Endometrium (tissue), 2 donors: ENCODE results near the gene IER5L.
A peak's percentile ranks its signal among the peaks of the same experiment; 100 is the strongest.
"Not testable (repeated sequence)": the region's sequence is repeated elsewhere in the genome, so short reads cannot be mapped to it uniquely, and the experiment has no call there.

Experiments used
- FAIRE-seq: peaks from 2 replicates; lab custom pipeline; 2012; peaks lifted over from hg19 to GRCh38; lab: Jason Lieb, UNC
- donor health status: control.
- donor health status: control.

The IER5L gene

DNA sequence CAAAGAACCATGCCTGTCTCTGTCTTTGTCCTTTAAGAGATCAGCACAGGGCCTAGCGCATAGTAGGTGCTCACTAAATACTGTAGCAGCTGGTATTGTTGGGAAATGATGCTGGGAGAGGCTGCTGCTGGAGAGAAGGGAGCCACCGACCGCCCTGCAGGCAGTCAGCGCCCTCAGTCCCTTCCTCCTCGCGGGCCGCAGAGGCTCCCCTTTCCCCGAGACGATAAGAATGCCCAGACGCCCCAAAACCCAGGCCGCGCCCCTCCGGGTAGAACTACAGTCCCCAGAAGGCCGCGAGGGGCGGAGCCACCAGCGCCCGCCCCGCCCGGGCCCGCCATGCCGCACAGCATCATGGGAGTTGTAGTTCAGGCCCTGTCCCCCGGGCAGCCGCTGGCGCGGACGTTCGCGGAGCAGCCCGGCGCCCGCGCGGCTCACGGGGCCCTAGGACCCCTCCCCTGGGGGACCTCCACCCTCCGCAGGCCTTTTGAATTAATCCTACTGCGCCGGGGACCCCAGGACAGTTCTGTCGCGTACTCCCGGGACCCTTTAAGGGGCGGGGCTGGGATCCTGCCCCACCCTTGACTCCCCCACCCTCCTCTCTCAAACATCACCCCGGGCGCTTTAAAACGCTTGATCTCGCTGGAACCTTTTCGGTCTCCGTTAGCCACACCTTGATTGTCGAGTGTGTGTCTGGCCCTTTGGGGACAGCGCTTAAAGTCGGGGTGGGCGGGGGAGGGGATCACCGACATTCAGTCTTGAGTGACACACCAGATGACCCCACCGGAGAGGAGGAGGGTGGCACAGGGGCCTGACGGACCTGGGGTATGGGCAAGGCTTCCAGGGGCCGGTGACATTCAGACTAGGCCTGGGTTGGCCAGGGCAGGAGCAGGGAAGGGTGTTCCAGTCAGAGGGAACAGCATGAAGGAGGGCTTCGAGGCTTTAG is 24.8 kb upstream of the IER5L start:
- FAIRE-seq, result no peak

DNA sequence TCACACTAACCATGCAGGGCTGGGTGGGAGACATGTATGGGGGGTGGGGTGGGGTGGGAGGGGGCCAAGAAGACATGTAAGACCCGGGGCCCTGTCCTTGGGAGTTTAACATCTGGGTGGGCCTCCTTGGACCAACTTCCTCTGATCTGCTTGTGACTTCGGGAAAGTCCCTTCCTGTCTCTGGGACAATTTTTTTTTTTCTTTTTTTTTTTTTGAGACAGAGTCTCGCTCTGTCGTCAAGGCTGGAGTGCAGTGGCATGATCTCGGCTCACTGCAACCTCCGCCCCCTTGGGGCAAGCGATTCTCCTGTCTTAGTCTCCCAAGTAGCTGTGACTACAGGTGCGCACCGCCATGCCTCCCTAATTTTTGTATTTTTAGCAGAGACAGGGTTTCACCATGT is 23.8 kb upstream of the IER5L start:
- FAIRE-seq, result no peak

DNA sequence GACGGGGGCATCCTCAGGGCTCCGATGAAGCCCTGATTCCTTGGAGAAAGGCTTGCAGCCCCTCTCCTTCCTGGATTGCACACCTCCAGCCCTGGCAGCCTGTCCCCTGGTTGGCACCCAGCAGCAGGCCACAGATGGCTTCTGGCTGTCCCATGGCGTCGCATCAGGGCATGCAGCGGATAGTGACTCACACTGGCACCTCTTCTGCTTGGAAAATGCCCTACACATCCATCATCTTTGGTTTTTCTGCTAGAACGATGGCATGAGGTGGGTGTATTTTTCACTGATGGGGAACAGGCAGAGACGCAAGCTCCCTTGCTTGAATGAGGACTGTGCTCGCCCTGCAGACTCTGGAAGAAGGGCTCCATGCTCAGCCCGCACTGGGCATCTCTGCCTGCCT is 23.2 kb upstream of the IER5L start:
- no peak for FAIRE-seq

DNA sequence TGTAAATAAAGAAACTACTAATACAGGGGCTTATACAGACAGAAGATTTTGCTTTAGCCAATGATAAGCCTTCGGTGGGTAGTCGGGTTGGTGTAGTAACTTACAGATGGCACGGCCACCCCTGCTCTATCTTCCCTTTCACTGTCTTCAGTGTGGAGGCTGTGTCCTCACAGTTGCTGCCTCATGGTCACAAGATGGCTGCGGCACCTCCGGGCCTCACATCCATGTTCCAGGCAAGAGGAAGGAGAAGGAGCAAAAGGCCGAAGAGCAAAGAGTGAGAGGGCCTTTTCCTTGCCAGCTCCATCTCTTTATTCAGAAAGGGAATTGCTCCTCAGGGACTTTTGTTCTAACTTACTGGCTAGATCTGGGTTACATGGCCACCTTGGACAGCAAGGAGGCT is 22.2 kb upstream of the IER5L start:
- FAIRE-seq, result no peak

DNA sequence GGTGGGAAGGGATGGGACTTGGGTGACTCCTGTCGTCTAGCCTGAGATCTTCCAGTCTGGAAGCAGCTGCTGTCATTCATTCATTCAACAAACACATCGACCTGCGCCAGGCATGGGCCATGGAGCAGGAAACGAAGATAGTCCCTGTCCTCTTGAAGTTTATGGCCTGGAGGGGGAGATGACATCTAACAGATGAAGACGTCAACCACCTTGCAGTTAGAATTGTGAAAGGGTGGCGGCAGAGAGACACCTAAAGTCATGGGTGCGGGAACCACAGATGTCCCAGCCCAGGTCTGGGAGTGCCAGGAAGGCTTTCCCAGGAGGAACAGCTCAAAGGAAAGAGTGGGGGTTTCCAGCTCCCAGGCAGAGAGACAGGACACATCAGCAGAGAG is 21.0 kb upstream of the IER5L start:
- no peak for FAIRE-seq

DNA sequence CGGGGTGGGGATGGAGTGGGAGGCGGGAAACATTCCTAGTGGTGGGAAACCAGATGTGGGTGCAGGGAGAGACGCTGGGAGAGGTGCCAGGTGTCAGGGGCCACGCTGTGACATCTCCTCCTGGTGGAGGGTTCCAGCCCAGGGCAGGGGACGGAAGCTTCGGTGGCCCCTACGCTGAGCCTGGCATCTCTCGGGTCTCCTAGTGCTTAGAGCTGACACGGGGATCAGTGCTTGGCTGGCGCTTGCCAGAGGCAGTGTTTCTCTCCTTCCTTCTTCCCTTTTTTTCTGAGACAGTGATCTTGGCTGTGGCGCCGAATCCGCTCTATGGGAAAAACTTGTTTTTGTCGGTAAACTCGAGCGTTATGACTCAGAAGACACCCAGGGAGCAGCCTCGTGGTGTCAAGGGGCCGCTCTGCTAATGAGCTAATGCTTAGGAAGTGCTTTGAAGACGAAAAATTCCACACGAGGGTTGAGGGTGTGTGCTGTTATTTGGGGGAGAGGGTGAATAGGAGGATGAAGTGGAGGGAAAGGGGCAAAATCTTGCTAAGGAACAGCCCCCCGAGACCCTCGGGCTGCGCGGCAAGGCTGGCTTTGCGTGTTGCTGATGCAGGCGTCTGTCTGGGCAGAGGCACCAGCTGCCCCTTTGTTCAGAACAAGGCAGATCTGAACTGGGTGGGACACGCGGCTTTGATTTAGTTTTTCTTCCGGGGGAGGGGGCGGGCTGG is 20.4 kb upstream of the IER5L start:
- FAIRE-seq, result peak; percentile 15

DNA sequence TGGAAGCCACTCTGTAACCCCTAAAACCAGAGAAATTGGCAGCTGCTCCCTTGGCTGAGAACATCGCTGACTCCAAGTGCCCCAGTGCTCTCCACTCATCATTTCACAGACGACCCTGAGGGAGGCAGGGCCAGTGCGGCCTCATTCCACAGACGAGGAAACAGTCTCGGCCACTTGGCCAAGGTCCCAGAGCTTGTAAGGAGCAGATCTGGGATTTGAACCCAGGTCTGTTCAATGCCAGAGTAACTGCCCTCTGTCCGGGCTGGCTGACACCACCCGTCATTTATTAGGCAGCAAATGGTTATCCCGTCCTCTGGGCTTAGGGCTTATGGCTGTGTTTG is 19.9 kb upstream of the IER5L start:
- peak; percentile 59 for FAIRE-seq

DNA sequence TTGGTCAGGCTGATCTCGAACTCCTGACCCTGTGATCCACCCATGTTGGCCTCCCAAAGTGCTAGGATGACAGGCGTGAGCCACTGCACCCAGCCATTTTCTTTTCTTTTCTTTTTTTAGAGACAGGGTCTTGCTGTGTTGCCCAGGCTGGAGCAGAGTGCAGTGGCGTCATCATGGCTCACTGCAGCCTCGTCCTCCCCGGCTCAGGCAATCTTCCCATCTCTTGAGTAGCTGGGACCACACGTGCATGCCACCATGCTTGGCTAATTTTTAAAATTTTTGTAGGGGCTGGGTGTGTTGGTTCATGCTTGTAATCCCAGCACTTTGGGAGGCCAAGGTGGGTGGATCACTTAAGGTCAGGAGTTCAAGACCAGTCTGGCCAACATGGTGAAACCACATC is 19.0 kb upstream of the IER5L start:
- FAIRE-seq, result not testable (repeated sequence)

DNA sequence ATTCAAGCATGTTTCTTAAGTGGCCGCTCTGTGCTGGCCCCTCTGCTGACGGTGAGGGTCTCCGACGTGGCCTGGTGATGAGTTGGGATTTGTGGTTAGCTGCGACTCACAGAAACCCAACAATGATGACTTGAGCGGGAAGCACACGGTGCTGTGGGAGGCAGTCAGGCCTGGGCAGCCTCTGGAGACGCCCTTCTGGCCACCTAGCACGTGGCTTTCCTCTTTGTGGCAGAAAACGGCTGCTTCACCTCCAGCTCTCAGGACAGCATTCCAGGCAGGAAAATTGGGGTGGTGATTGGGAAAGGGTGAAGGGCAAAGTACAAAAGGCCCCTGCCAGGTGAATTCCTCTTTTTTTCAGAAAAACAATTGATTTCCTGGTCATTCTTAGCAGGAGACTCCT is 17.5 kb upstream of the IER5L start:
- FAIRE-seq, result no peak

DNA sequence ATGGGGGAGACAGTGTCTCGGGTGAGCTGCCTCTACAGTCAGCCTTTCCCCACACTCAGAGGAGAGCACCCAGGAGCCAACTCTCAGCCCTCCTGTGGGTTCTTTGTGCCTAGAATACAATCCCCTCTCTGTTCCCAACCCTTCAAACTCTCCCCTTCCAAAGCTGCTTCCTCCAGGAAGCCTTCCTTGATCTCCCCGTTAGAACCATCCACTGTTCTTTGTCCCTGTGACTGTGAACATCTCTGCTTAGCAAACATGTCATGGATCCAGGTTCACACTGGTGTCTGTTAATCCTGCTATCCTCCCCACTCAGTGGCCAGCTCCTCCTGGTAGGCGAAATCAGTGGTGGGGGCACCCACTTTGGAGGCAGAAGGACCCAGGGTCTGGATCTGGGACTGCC is 16.2 kb upstream of the IER5L start:
- no peak for FAIRE-seq

DNA sequence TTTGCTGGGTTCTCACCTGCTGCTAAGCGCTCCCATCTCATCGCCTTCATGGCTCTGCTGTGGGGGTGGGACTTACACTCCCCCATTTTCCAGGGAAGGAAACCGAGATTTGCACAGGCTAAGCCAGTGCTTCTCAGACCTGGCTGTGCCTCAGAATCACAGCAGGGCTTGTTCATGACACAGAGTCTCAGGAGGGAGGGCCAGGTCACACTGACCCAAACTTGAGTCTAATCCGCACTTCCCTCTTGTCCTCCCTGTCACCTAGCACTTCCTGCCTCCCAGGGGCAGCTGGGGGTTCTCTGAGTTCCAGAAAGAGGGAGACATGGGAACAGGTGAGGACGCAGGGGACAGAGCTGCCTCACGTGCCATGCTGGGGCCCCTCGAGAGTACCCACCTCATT is 15.6 kb upstream of the IER5L start:
- no peak for FAIRE-seq

DNA sequence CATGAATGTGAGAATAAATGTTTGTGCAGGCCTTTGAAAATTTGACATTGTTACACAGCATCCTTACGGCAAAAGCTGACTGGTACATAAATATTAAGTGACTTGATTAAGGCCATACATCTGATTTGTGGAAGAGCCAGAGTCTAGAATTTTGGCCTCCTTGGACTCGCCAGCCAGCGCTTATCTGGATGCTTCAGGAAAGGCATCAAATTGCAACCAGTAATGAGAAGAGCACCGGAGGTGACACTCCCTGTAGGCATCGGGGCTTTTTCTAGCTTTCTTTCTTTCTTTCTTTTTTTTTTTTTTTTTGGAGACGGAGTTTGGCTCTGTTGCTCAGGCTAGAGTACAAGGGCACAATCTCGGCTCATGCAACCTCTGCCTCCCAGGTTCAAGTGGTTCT is 13.2 kb upstream of the IER5L start:
- no peak for FAIRE-seq

DNA sequence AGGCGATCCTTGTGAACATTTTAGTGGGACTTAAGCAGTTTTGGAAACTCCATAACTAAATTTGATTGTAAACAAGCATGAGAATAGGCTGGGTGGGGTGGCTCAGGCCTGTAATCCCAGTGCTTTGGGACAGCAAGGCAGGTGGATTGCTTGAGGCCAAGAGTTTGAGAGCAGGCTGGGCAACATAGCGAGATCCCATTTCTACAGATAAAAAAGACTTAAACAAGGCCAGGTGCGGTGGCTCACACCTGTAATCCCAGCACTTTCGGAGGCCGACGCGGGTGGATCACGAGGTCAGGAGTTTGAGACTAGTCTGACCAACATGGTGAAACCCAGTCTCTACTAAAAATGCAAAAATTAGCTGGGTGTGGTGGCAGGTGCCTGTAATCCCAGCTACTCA is 11.9 kb upstream of the IER5L start:
- FAIRE-seq, result not testable (repeated sequence)

DNA sequence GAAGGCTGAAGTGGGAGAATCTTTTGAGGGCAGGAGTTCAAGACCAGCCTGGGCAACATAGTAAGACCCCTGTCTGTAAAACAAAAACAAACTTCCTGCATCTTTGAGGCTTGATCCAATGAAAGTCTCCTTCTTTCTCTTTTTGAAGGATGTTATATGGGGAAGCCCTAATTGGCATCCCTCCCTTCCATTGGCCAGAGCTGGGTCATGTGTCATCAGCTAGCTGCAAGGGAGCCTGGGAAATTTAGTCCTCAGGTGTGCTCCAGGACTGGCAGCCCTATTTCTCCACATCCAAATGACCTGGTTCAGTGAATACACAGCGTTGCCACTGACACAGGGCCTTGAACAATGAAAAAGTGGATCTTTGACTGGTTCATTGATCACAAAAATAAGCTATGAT is 9.0 kb upstream of the IER5L start:
- FAIRE-seq, result no peak

DNA sequence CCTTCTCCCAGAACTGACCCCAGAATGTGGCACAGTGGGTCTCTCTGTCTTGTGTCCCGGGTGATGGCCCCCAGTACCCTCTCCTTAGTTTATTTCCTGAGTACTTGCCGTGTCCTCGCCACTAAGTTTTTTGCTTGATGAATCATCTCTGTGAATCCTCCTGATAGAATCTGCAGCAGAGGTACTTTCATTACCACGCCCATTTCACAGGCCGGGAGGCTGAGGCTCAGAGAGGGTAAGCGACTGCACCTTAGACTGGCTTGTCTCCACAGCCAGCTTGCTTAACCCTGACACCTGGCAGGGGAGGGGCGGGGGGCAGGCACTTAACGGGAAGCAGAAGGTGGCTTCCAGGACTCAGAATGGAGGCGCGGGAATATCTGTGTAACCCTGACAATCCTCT is 7.9 kb upstream of the IER5L start:
- no peak for FAIRE-seq

DNA sequence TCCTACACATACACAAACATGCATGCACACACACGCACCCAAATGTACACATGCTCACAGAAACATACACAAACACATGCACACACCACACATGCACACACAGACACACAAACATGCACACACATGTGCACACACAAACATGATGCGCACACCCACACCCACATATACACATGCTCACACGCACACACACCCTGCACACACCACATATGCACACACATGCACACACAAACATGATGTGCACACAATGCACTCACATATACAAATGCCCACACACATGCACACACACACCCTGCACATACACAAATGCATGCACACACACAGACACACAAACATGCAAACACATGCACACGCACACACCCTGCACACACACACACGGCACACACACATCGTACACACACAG is 7.3 kb upstream of the IER5L start:
- FAIRE-seq, result no peak

DNA sequence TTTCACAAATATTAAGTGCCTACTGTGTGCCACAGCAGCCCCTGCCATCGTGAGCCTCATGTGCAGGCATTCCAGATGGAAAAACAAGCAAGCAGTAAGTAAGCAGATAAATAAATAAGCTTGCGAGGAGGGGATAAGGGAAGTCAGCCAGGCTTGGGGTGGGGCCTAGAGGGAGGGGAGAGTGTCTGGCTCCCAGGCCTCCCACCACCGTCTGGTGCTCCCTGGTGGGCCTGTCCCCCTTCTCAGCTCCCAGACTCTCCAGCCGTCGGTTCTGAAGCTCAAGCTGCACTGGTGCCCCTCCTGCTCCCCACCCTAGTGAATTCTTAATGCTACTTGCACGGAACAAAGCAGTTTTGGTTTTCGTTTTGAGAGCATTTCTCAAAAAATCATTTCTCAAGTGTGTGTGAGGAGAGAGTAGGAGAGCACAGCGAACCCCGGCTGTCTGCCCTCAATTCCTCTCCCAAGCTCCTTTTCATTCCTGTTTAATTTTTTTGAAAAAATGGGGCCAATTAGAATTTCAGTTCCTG is 6.6 kb upstream of the IER5L start:
- no peak for FAIRE-seq

DNA sequence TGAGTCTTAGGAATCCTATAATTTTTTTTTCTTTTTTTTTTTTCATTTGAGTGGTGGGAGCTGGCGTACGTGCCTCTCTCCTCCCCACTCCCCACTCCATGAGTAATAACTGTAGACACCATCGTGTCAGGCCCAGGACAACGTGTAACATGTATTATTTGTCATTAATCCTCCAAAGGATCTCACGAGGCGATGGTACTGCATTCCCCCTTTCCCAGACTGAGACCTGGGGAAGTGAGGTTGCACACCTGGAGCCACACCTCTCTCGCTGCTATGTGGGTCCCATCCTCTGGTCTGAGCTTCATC is 6.1 kb upstream of the IER5L start:
- no peak for FAIRE-seq

DNA sequence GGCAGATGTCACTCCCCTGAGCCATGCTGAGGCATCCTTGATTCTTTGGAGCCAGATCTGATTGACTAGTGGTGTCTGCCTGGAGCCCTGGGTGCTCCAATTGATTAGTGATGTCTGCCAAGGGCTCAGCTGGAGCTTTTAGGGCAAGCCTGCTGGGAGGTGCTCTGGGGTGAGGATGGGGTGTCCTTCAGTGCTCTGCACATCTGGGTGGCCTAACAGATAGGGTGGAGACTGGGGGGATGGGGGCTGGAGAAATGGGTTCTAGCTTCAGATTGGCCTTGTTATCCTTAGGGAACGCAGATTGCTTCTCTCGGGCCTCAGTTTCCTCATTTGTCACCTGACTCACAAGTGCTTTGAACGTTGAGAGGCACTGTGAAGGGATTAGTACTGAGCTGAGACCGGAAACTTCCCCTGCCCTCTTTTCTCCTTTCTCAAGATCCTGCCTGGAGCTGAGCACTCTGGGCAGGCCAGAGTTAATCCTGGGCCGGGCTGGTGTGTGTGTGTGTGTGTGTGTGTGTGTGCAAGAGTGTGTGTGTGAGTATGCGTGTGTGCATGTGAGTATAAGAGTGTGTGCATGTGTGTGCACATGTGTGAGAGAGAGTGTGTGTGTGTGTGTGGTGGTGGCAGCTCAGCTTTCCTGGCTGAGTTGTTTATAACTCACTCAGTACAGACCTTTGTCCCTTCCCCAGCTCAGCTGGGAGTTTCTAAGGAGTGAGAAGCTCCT is 5.6 kb upstream of the IER5L start:
- no peak for FAIRE-seq

DNA sequence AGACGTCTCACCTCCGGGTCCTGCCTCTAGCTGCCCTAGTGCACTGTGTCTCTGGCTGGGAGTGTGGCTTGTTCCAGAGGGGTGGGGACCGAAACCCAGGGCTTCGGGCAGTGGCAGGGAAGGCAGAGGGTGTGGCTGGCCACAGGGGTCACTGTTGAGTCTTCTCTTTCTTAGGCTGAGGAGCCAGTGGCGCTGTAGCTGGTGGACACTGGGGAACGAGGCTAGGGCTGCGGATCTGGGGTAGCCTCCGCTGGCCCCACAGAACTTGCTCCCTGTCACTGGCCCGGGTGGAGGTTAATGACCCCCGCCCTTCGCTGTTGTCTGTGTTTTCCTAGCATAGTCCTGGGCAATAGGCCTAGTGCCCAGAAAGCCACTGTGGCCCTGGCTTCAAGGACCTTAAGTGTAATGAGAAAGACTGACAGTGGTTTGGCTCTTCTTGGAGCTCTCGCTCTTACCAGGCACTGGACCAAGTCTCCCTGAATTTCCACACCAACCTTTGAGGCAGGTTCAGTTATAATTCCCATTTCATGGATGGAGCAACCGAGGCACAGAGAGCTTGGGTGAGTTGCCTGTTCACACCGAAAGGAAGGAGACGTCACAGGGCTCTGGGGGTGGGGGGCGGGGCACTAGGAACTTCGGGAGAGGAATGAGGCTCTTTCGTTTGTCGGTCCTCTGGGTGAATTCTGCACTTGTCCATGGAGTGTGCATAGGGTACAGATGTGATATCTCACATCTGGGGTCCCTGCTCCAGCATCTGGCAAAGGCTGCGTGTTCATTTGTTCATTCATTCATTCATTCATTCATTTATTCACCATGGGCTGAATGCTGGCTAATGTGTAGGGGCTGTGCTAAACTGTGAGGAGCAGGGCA is 4.8 kb upstream of the IER5L start:
- no peak for FAIRE-seq

DNA sequence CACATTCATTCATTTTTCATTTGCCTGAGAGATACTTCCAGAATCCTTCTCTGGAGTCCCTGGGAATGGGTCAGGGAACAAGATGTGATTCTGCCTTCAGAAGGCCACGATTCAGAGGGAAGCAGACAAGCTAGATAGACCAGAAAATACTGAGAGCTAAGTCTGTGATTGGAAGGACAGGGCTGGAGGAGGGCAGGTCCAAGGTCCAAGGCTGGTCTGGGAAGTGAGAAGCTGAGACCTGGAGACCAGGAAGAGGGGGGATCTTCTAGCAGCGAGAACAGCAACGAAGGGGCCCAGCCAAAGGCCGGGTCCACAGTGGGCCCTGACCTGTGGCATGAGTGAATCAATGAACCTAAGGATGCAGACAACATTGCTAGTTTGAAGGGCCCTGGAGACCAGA is 4.1 kb upstream of the IER5L start:
- FAIRE-seq, result no peak

DNA sequence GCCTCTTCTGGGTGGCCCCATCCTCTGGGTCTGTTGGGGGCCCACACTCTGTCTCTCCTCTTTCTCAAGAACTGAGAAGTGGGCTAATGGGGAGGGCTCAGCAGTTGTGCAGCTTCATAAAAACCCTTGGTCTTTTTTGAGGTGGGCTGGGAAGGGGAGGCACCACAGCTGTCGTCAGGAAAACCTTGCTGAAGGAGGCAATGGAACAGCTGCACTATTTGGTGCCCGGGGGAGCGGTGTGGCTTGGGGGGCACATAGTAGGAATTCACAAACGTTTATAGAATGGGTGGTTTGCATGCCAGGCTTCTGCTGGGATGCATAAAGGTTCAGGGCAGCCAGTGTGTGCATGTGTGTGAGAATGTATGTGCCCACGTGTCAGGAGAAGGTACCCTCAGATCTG is 3.2 kb upstream of the IER5L start:
- FAIRE-seq, result no peak
